GM18508 (cell line): ENCODE measurements around the gene FCER2.

ENCODE experiments used
- ATAC-seq: cut with Tn5 transposase; IDR thresholded peaks from one replicate; pipeline ENCODE4 v1.9.1; 2021; ENCODE audit warnings: moderate number of reproducible peaks; ENCODE audit not compliant: insufficient read depth, unreplicated experiment

Gene FCER2

GRCh38 chr19:7734220-7735203 lies 32.6 kb upstream of the FCER2 start:
- ATAC-seq, result no peak

DNA sequence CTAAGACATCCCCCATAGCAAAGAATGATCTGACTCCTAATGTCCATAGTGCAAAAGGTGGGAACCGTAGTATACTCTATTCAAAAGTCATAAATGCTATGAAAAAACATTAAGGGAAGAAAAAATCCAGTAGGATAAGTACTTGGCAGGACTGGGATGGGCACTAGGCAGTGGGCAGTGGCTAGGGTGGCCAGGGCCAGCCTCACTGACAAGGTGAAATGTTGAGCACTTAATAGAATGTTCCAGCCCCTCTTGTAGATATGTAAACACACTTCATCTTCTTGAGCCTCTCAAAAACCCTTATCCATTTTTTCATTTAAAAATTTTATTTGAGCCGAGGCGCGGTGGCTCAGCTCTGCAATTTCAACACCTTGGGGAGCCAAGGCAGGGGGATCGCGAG lies 31.4 kb upstream of the FCER2 start:
- ATAC-seq, result no peak

- no peak for ATAC-seq
Measured at GRCh38 chr19:7732045-7732444, 30.1 kb upstream of the FCER2 start, which contains the start of gene CLEC4G. Gene CLEC4G (minus strand): TSS chr19:7732110. CDS start chr19:7732102, 8 bp downstream.

DNA sequence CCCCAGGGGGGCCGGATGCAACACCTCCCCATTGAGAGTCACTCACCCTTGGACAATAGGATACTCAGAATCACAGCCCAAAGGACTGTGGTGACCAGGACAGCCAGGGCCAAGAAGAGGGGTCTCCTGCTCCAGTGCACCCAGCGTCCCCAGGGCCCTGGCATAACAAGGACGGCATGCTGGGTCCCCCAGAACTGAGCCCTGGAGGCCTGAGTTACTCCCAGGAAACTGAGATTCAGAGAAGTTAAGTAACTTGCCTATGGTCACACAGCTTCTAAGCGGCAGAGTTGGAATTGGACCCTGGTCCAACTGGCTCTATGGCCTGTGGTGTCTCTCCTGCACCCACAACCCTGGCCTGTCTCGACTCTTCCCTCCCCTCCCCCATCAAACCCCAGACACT lies 29.7 kb upstream of the FCER2 start:
- no peak for ATAC-seq

GRCh38 chr19:7731218-7731595 lies 29.3 kb upstream of the FCER2 start:
- ATAC-seq, result no peak

- no peak for ATAC-seq
Measured at GRCh38 chr19:7730286-7731217, 28.6 kb upstream of the FCER2 start.

- no peak for ATAC-seq
Measured at GRCh38 chr19:7729831-7730285, 27.9 kb upstream of the FCER2 start.

GRCh38 chr19:7729211-7729610 lies 27.3 kb upstream of the FCER2 start:
- ATAC-seq, result no peak

- ATAC-seq, result no peak
Measured at GRCh38 chr19:7725791-7726190, 23.9 kb upstream of the FCER2 start.

DNA sequence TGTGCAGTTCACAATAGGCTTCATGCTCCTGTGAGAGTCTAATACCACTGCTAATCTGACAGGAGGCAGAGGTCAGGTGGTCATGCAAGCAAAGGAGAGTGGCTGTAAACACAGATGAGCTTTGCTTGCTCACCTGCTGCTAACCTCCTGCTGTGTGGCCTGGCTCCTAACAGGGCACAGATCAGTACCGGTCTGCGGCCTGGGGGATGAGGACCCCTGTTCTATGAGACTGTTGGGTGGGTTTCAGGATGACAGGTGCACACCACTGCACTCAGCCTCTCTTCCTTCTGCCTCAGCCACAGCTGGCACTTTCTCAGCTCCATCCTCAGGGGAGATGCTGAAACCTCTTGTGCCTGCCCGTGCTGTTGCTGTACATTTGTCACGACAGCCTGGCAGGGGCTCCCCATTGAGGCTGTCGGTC lies 20.3 kb upstream of the FCER2 start:
- ATAC-seq, result no peak

DNA sequence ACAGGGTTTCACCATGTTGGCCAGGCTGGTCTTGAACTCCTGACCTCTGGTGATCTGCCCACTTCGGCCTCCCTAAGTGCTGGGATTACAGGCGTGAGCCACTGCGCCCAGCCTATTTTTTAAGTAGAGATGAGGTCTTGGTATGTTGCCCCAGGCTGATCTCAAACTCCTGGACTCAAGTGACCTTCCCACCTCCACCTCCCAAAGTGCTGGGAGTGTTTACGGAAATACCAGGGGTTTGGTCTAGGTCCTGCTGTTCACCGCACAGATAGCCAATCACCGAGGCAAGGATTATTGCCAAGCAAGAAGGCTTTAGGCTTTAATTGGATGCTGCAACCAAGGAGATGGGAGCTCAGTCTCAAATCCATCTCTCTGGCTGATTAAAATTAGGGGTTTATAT lies 18.4 kb upstream of the FCER2 start:
- ATAC-seq, result no peak

- no peak for ATAC-seq
Measured at GRCh38 chr19:7718668-7719067, 16.7 kb upstream of the FCER2 start.

DNA sequence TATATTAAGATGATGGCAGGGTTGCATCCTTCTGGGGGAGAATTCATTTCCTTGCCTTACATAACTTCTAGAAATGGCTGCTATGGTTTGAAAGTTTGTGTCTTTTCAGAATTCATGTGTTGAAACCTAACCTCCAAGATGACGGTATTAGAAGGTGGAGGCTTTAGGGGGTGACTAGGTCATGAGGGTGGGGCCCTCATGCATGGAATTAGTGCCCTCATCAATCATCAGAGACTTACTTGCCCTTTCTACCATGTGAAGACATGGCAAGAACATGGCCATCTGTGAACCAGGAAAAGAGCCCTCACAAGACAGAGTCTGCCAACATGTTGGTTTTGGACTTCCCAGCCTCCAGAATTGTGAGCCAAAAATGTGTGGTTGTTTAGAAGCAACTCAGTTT lies 14.8 kb upstream of the FCER2 start:
- ATAC-seq, result no peak

DNA sequence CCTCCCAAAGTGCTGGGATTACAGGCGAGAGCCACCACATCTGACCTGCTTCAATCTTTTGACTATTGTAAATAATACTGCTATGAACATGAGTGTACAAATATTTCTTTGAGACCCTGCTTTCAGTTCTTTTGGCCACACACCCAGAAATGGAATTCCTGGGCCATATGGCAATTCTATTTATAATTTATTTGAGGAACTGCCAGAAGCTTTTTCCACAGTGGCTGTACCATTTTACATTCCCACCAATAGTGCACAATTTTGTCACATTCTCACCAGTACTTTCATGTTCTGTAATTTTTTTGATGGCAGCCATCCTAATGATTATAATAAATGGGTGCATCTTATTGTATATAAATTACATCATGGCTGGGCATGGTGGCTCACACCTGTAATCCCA lies 13.7 kb upstream of the FCER2 start:
- no peak for ATAC-seq

DNA sequence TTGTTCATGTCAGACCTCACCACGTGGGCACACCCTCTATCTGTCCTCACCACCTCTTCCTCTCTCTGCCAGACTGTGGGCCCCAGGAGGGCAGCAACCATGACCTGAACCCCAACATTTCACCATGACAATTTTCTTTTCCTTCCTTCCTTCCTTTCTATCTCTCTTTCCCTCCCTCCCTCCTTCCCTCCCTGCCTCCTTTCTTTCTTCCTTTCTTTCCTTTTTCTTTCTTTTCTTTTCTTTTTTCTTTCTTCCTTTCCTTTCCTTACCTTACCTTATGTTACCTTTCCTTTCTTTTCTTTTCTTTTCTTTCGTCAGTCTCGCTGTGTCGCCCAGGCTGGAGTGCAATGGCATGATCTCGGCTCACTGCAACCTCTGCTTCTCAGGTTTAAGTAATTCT lies 8.7 kb upstream of the FCER2 start:
- ATAC-seq, result no peak

- no peak for ATAC-seq
Measured at GRCh38 chr19:7709932-7710460, 8.1 kb upstream of the FCER2 start.

- no peak for ATAC-seq
Measured at GRCh38 chr19:7706955-7707456, 5.1 kb upstream of the FCER2 start.

- no peak for ATAC-seq
Measured at GRCh38 chr19:7706188-7706954, 4.4 kb upstream of the FCER2 start.

GRCh38 chr19:7705387-7706187 lies 3.7 kb upstream of the FCER2 start:
- ATAC-seq, result no peak
